ENCODE results near the gene AP4E1.
"Not testable (repeated sequence)": the region's sequence is repeated elsewhere in the genome, so short reads cannot be mapped to it uniquely, and the experiment has no call there.

Gene AP4E1

DNA sequence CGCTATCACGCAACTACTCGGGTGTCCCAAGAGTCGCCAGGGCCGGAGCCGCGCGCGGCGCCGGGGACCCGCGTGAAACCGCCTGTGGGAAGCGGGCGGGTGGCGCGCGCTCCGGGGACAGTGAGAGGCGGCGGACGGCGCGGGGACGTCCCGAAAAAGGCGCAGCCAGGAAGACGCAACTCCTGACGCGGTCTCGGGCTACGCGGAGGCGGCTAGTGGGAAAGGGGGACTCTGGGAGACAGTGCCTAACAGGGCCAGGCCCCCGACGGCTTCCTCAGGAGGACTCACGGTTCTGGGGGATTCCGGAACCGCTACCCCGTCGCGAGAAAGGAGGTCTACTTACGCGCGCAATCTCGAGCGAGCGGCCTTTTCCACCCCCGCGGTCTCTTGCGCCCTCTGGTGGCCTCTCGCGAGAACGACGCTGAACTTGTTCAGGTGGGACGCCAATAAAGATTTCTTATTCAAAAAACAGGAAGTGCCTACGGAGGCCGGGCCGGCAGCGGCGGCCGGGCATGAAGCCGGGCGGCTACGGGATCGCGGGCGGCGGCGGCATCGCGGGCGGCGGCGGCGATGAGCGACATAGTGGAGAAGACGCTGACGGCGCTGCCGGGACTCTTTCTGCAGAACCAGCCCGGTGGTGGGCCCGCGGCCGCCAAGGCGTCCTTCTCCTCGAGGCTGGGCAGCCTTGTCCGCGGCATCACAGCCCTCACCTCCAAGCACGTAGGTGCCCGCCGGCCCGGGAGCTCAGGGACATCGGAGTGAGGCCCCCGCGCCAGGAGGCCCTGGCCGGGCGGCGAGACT is at the start of gene AP4E1:
AP4E1 (plus strand) TSS at position 475 of the 801 bp plus-strand sequence; CDS start at position 571, 96 bp downstream.
- peaks cover 8 to 18% of the 10 kb centered on the region in 2 donors for H3K4me1 ChIP-seq (ENCODE audit: control insufficient read depth in 1 of 2, insufficient read depth in 2 of 2, low read length in 2 of 2)
- no peaks in the 10 kb centered on the region for H3K27me3 ChIP-seq (ENCODE audit: control insufficient read depth in 1 of 2, insufficient read depth in 2 of 2, low read length in 2 of 2)
- H3K27ac ChIP-seq (ENCODE audit: low read depth, low read length), result peak within 1 kb of the TSS; percentile 73
- no peaks in the 10 kb centered on the region for H3K9me3 ChIP-seq (ENCODE audit: control insufficient read depth in 1 of 2, low read length in 2 of 2)
- peaks cover 3 to 10% of the 10 kb centered on the region in 2 donors for H3K36me3 ChIP-seq (ENCODE audit: control insufficient read depth in 1 of 2, insufficient read depth in 2 of 2, low read length in 2 of 2)
- peak within 1 kb of the TSS; percentile 85 to 94 for H3K9ac ChIP-seq (ENCODE audit: low read depth in 1 of 2, low read length in 2 of 2)
- peak within 1 kb of the TSS; percentile 91 to 96 for H3K4me3 ChIP-seq (ENCODE audit: low read depth in 1 of 2, low read length in 2 of 2)

GRCh38 chr15:50860824-50861223 is 47.7 kb upstream of the AP4E1 start:
- H3K4me1 ChIP-seq (ENCODE audit: control insufficient read depth in 1 of 2, insufficient read depth in 2 of 2, low read length in 2 of 2), result peaks cover 16 to 24% of the 10 kb centered on the region in 2 donors
- no peaks in the 10 kb centered on the region for H3K27me3 ChIP-seq (ENCODE audit: control insufficient read depth in 1 of 2, insufficient read depth in 2 of 2, low read length in 2 of 2)
- no peak overlapping the region for H3K9ac ChIP-seq (ENCODE audit: low read depth in 1 of 2, low read length in 2 of 2)
- no peak overlapping the region for H3K27ac ChIP-seq (ENCODE audit: low read depth, low read length)
- H3K4me3 ChIP-seq (ENCODE audit: low read depth in 1 of 2, low read length in 2 of 2), result no peak overlapping the region
- no peaks in the 10 kb centered on the region for H3K36me3 ChIP-seq (ENCODE audit: control insufficient read depth in 1 of 2, insufficient read depth in 2 of 2, low read length in 2 of 2)
- H3K9me3 ChIP-seq (ENCODE audit: control insufficient read depth in 1 of 2, low read length in 2 of 2), result no peaks in the 10 kb centered on the region

GRCh38 chr15:50862553-50862952 is 45.9 kb upstream of the AP4E1 start:
- peaks cover 19 to 28% of the 10 kb centered on the region in 2 donors for H3K4me1 ChIP-seq (ENCODE audit: control insufficient read depth in 1 of 2, insufficient read depth in 2 of 2, low read length in 2 of 2)
- no peaks in the 10 kb centered on the region for H3K9me3 ChIP-seq (ENCODE audit: control insufficient read depth in 1 of 2, low read length in 2 of 2)
- H3K27ac ChIP-seq (ENCODE audit: low read depth, low read length), result no peak overlapping the region
- no peak overlapping the region for H3K9ac ChIP-seq (ENCODE audit: low read depth in 1 of 2, low read length in 2 of 2)
- H3K27me3 ChIP-seq (ENCODE audit: control insufficient read depth in 1 of 2, insufficient read depth in 2 of 2, low read length in 2 of 2), result no peaks in the 10 kb centered on the region
- H3K4me3 ChIP-seq (ENCODE audit: low read depth in 1 of 2, low read length in 2 of 2), result no peak overlapping the region
- H3K36me3 ChIP-seq (ENCODE audit: control insufficient read depth in 1 of 2, insufficient read depth in 2 of 2, low read length in 2 of 2), result no peaks in the 10 kb centered on the region

DNA sequence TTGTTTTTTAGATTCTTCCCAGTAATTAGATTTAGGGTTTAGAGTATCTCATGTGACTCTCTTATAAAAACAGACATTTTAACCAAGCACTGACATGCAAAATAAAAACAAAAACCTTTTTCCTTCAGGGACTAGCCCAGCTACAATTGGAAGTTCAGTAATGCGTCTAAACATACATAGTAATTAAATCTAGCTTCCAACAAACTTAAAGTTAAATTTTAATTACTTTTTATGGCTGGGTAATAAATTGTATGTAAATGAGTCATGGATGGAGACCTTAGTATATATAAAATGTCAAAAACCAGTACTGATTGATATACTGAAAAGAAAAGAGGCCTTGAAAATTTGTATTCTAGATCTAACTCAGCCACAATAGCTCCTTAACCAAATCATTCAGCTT is 43.6 kb upstream of the AP4E1 start:
- H3K9ac ChIP-seq (ENCODE audit: low read depth in 1 of 2, low read length in 2 of 2), result no peak overlapping the region
- peak overlapping the region; percentile 15 to 19 for H3K4me3 ChIP-seq (ENCODE audit: low read depth in 1 of 2, low read length in 2 of 2)

DNA sequence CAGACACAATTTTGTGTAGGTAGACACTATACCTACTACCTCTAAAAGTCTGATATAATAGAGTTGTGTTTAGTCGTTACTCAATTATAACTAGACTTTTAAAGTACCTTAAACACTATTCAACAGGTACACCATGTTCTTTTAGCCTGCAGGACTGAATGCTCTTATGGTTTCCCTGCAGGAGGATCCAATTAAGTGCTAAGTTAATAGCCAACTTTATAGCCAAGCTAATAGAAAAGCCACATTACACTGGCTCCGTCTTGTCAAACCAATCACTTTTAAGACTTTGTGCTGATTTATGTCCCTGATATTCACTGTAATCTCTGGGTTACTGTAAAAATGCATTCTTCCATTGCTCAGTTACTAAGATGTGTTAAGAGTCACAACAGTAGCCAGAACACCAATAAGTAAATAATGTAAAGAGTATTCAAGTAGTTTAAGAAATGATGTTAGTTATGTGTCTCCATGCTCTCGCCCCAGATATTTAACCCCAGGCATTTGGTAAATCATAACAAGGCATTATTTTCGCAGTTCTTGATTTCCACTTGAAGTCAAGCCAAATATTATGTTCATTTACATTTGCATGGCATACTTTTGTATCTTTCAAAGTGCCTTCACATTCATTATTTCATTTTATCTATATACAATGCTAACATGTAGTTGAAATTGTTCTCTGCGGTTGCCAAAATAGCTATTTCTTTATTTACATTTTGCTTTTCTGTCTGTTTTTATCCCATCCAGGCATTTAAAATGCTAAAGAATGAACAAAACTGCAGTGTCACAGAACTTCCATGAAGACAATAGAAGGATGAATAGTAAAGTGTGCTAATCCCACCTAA is 42.7 kb upstream of the AP4E1 start:
- Histone ChIP-seq H3K4me3 (ENCODE audit: low read depth in 1 of 2, low read length in 2 of 2) (peak overlapping the region; percentile 3 to 19), H3K4me1 (ENCODE audit: control insufficient read depth in 1 of 2, insufficient read depth in 2 of 2, low read length in 2 of 2) (peaks cover 16 to 33% of the 10 kb centered on the region in 2 donors), H3K9ac (ENCODE audit: low read depth in 1 of 2, low read length in 2 of 2) (no peak overlapping the region), H3K9me3 (ENCODE audit: control insufficient read depth in 1 of 2, low read length in 2 of 2) (no peaks in the 10 kb centered on the region), H3K36me3 (ENCODE audit: control insufficient read depth in 1 of 2, insufficient read depth in 2 of 2, low read length in 2 of 2) (no peaks in the 10 kb centered on the region), H3K27ac (ENCODE audit: low read depth, low read length) (no peak overlapping the region), H3K27me3 (ENCODE audit: control insufficient read depth in 1 of 2, insufficient read depth in 2 of 2, low read length in 2 of 2) (no peaks in the 10 kb centered on the region)

More for the DNA sequence above, 43.6 kb upstream of the AP4E1 start:
- no peaks in the 10 kb centered on the region for H3K9me3 ChIP-seq (ENCODE audit: control insufficient read depth in 1 of 2, low read length in 2 of 2)
- no peak overlapping the region for H3K27ac ChIP-seq (ENCODE audit: low read depth, low read length)
- H3K27me3 ChIP-seq (ENCODE audit: control insufficient read depth in 1 of 2, insufficient read depth in 2 of 2, low read length in 2 of 2), result no peaks in the 10 kb centered on the region
- H3K4me1 ChIP-seq (ENCODE audit: control insufficient read depth in 1 of 2, insufficient read depth in 2 of 2, low read length in 2 of 2), result peaks cover 16 to 33% of the 10 kb centered on the region in 2 donors
- H3K36me3 ChIP-seq (ENCODE audit: control insufficient read depth in 1 of 2, insufficient read depth in 2 of 2, low read length in 2 of 2), result no peaks in the 10 kb centered on the region

- no peak overlapping the region for H3K9ac ChIP-seq (ENCODE audit: low read depth in 1 of 2, low read length in 2 of 2)
- peaks cover 0 to 8% of the 10 kb centered on the region in 2 donors for H3K4me1 ChIP-seq (ENCODE audit: control insufficient read depth in 1 of 2, insufficient read depth in 2 of 2, low read length in 2 of 2)
- H3K9me3 ChIP-seq (ENCODE audit: control insufficient read depth in 1 of 2, low read length in 2 of 2), result no peaks in the 10 kb centered on the region
- H3K27me3 ChIP-seq (ENCODE audit: control insufficient read depth in 1 of 2, insufficient read depth in 2 of 2, low read length in 2 of 2), result no peaks in the 10 kb centered on the region
- no peaks in the 10 kb centered on the region for H3K36me3 ChIP-seq (ENCODE audit: control insufficient read depth in 1 of 2, insufficient read depth in 2 of 2, low read length in 2 of 2)
- no peak overlapping the region for H3K27ac ChIP-seq (ENCODE audit: low read depth, low read length)
- no peak overlapping the region for H3K4me3 ChIP-seq (ENCODE audit: low read depth in 1 of 2, low read length in 2 of 2)
These were observed 36.7 kb upstream of the AP4E1 start for GRCh38 chr15:50871832-50872231.

- H3K9ac ChIP-seq (ENCODE audit: low read depth in 1 of 2, low read length in 2 of 2), result no peak overlapping the region
- H3K27me3 ChIP-seq (ENCODE audit: control insufficient read depth in 1 of 2, insufficient read depth in 2 of 2, low read length in 2 of 2), result no peaks in the 10 kb centered on the region
- no peak overlapping the region for H3K4me3 ChIP-seq (ENCODE audit: low read depth in 1 of 2, low read length in 2 of 2)
- no peaks in the 10 kb centered on the region for H3K9me3 ChIP-seq (ENCODE audit: control insufficient read depth in 1 of 2, low read length in 2 of 2)
- H3K27ac ChIP-seq (ENCODE audit: low read depth, low read length), result no peak overlapping the region
- H3K4me1 ChIP-seq (ENCODE audit: control insufficient read depth in 1 of 2, insufficient read depth in 2 of 2, low read length in 2 of 2), result peaks cover 1 to 4% of the 10 kb centered on the region in 2 donors
- no peaks in the 10 kb centered on the region for H3K36me3 ChIP-seq (ENCODE audit: control insufficient read depth in 1 of 2, insufficient read depth in 2 of 2, low read length in 2 of 2)
These were observed 35.6 kb upstream of the AP4E1 start for GRCh38 chr15:50872832-50873426.

GRCh38 chr15:50873935-50874361 is 34.5 kb upstream of the AP4E1 start:
- Histone ChIP-seq H3K4me3 (ENCODE audit: low read depth in 1 of 2, low read length in 2 of 2) (no peak overlapping the region), H3K9ac (ENCODE audit: low read depth in 1 of 2, low read length in 2 of 2) (no peak overlapping the region), H3K9me3 (ENCODE audit: control insufficient read depth in 1 of 2, low read length in 2 of 2) (no peaks in the 10 kb centered on the region), H3K36me3 (ENCODE audit: control insufficient read depth in 1 of 2, insufficient read depth in 2 of 2, low read length in 2 of 2) (no peaks in the 10 kb centered on the region), H3K27me3 (ENCODE audit: control insufficient read depth in 1 of 2, insufficient read depth in 2 of 2, low read length in 2 of 2) (no peaks in the 10 kb centered on the region), H3K4me1 (ENCODE audit: control insufficient read depth in 1 of 2, insufficient read depth in 2 of 2, low read length in 2 of 2) (peaks cover 0 to 4% of the 10 kb centered on the region in 2 donors), H3K27ac (ENCODE audit: low read depth, low read length) (no peak overlapping the region)

- H3K4me3 ChIP-seq (ENCODE audit: low read depth in 1 of 2, low read length in 2 of 2); H3K27me3 ChIP-seq (ENCODE audit: control insufficient read depth in 1 of 2, insufficient read depth in 2 of 2, low read length in 2 of 2); H3K4me1 ChIP-seq (ENCODE audit: control insufficient read depth in 1 of 2, insufficient read depth in 2 of 2, low read length in 2 of 2); H3K9me3 ChIP-seq (ENCODE audit: control insufficient read depth in 1 of 2, low read length in 2 of 2); H3K27ac ChIP-seq (ENCODE audit: low read depth, low read length); H3K9ac ChIP-seq (ENCODE audit: low read depth in 1 of 2, low read length in 2 of 2); H3K36me3 ChIP-seq (ENCODE audit: control insufficient read depth in 1 of 2, insufficient read depth in 2 of 2, low read length in 2 of 2): not testable (repeated sequence)
These were observed 33.2 kb upstream of the AP4E1 start for GRCh38 chr15:50875238-50875637.

Measured in duodenal mucosa (tissue), 2 donors.